ENCODE data around the gene ZDHHC11B.
"Not testable (repeated sequence)": the region's sequence is repeated elsewhere in the genome, so short reads cannot be mapped to it uniquely, and the experiment has no call there.

- not testable (repeated sequence) for TF ChIP-seq CTCF, POLR2A (IDR thresholded peaks at IDR 0.05)
These were observed 96.0 kb downstream of the ZDHHC11B start for GRCh38 chr5:688348-689010.
